Measurements from ENCODE around the gene SHOC2. TPM values are rescaled to one million over a fixed set of nuclear protein-coding genes. Genes with fewer than 3 reads are reported as not detected.
A peak's percentile ranks its signal among the peaks of the same experiment; 100 is the strongest.

SHOC2 gene
- total RNA-seq, 1 experiment from 2014 or later: 30.8 TPM

GRCh38 chr10:110944792-110945396, 25.5 kb downstream of the SHOC2 start:
- Histone ChIP-seq H3K27ac (ENCODE audit: low read length) (no peak overlapping the region), H3K9me3 (ENCODE audit: low read length) (no peaks in the 10 kb centered on the region), H3K36me3 (ENCODE audit: insufficient read depth, low read length) (no peaks in the 10 kb centered on the region; the same call in 1 of the 2 replicates), H3K4me3 (ENCODE audit: low read length) (no peak overlapping the region), H3K79me2 (ENCODE audit: low read length) (peaks cover 25% of the 10 kb centered on the region), H4K20me1 (ENCODE audit: insufficient read depth, low read depth, low read length) (peaks cover 82% of the 10 kb centered on the region), H3K9me2 (replicated peaks; ENCODE audit: insufficient read depth, low read length) (no peaks in the 10 kb centered on the region), H3K4me2 (ENCODE audit: low read depth, low read length, poor library complexity, severe bottlenecking) (peak overlapping the region; percentile 13), H3K27me3 (ENCODE audit: low read length) (no peaks in the 10 kb centered on the region), H2AFZ (ENCODE audit: low read length) (no peak overlapping the region), H3K9ac (ENCODE audit: low read length) (no peak overlapping the region), H3K4me1 (ENCODE audit: low read length) (peaks cover 13% of the 10 kb centered on the region)
- peak; percentile 64 for DNase-seq

- Histone ChIP-seq H3K79me2 (ENCODE audit: low read length) (peaks cover 22% of the 10 kb centered on the region), H4K20me1 (ENCODE audit: insufficient read depth, low read depth, low read length) (peaks cover 78% of the 10 kb centered on the region), H3K9ac (ENCODE audit: low read length) (no peak overlapping the region), H3K4me1 (ENCODE audit: low read length) (peaks cover 13% of the 10 kb centered on the region), H3K36me3 (ENCODE audit: insufficient read depth, low read length) (no peaks in the 10 kb centered on the region; the same call in 1 of the 2 replicates), H3K9me2 (replicated peaks; ENCODE audit: insufficient read depth, low read length) (no peaks in the 10 kb centered on the region), H3K4me2 (ENCODE audit: low read depth, low read length, poor library complexity, severe bottlenecking) (no peak overlapping the region), H3K27ac (ENCODE audit: low read length) (no peak overlapping the region), H3K4me3 (ENCODE audit: low read length) (no peak overlapping the region), H2AFZ (ENCODE audit: low read length) (no peak overlapping the region), H3K27me3 (ENCODE audit: low read length) (no peaks in the 10 kb centered on the region), H3K9me3 (ENCODE audit: low read length) (no peaks in the 10 kb centered on the region)
- DNase-seq: no peak
Measured at GRCh38 chr10:110946496-110946895, 27.1 kb downstream of the SHOC2 start.

- Histone ChIP-seq H3K4me2 (ENCODE audit: low read depth, low read length, poor library complexity, severe bottlenecking) (no peak overlapping the region), H3K79me2 (ENCODE audit: low read length) (peaks cover 22% of the 10 kb centered on the region), H3K27ac (ENCODE audit: low read length) (no peak overlapping the region), H3K9ac (ENCODE audit: low read length) (no peak overlapping the region), H2AFZ (ENCODE audit: low read length) (no peak overlapping the region), H3K36me3 (ENCODE audit: insufficient read depth, low read length) (no peaks in the 10 kb centered on the region; the same call in 1 of the 2 replicates), H3K9me2 (replicated peaks; ENCODE audit: insufficient read depth, low read length) (no peaks in the 10 kb centered on the region), H3K27me3 (ENCODE audit: low read length) (no peaks in the 10 kb centered on the region), H3K4me1 (ENCODE audit: low read length) (peaks cover 13% of the 10 kb centered on the region), H3K9me3 (ENCODE audit: low read length) (no peaks in the 10 kb centered on the region), H4K20me1 (ENCODE audit: insufficient read depth, low read depth, low read length) (peaks cover 79% of the 10 kb centered on the region), H3K4me3 (ENCODE audit: low read length) (no peak overlapping the region)
- DNase-seq: no peak
Measured at GRCh38 chr10:110947061-110947595, 27.7 kb downstream of the SHOC2 start.

GRCh38 chr10:110951381-110951780, 32.0 kb downstream of the SHOC2 start:
- Histone ChIP-seq H3K27ac (ENCODE audit: low read length) (no peak overlapping the region), H2AFZ (ENCODE audit: low read length) (no peak overlapping the region), H3K4me2 (ENCODE audit: low read depth, low read length, poor library complexity, severe bottlenecking) (no peak overlapping the region), H4K20me1 (ENCODE audit: insufficient read depth, low read depth, low read length) (peaks cover 64% of the 10 kb centered on the region), H3K9ac (ENCODE audit: low read length) (no peak overlapping the region), H3K4me1 (ENCODE audit: low read length) (no peaks in the 10 kb centered on the region), H3K79me2 (ENCODE audit: low read length) (no peaks in the 10 kb centered on the region; the same call in 1 of the 2 replicates), H3K4me3 (ENCODE audit: low read length) (no peak overlapping the region), H3K9me3 (ENCODE audit: low read length) (no peaks in the 10 kb centered on the region), H3K9me2 (replicated peaks; ENCODE audit: insufficient read depth, low read length) (no peaks in the 10 kb centered on the region), H3K27me3 (ENCODE audit: low read length) (no peaks in the 10 kb centered on the region), H3K36me3 (ENCODE audit: insufficient read depth, low read length) (no peaks in the 10 kb centered on the region)
- no peak for DNase-seq

- Histone ChIP-seq H3K27ac (ENCODE audit: low read length) (no peak overlapping the region), H3K9ac (ENCODE audit: low read length) (no peak overlapping the region), H2AFZ (ENCODE audit: low read length) (no peak overlapping the region), H3K4me2 (ENCODE audit: low read depth, low read length, poor library complexity, severe bottlenecking) (no peak overlapping the region), H3K9me2 (replicated peaks; ENCODE audit: insufficient read depth, low read length) (no peaks in the 10 kb centered on the region), H3K9me3 (ENCODE audit: low read length) (no peaks in the 10 kb centered on the region), H3K4me1 (ENCODE audit: low read length) (peaks cover 18% of the 10 kb centered on the region), H4K20me1 (ENCODE audit: insufficient read depth, low read depth, low read length) (peaks cover 70% of the 10 kb centered on the region), H3K36me3 (ENCODE audit: insufficient read depth, low read length) (no peaks in the 10 kb centered on the region; the same call in 1 of the 2 replicates), H3K27me3 (ENCODE audit: low read length) (no peaks in the 10 kb centered on the region), H3K79me2 (ENCODE audit: low read length) (peaks cover 33% of the 10 kb centered on the region), H3K4me3 (ENCODE audit: low read length) (no peak overlapping the region)
- no peak for DNase-seq
Measured at GRCh38 chr10:110957606-110958005, 38.2 kb downstream of the SHOC2 start.

- no peaks in the 10 kb centered on the region for H3K9me3 ChIP-seq (ENCODE audit: low read length)
- H2AFZ ChIP-seq (ENCODE audit: low read length): no peak overlapping the region
- peaks cover 67% of the 10 kb centered on the region for H4K20me1 ChIP-seq (ENCODE audit: insufficient read depth, low read depth, low read length)
- no peak for DNase-seq
- peaks cover 18% of the 10 kb centered on the region for H3K4me1 ChIP-seq (ENCODE audit: low read length)
- H3K9me2 ChIP-seq (replicated peaks; ENCODE audit: insufficient read depth, low read length): no peaks in the 10 kb centered on the region
- H3K27ac ChIP-seq (ENCODE audit: low read length): no peak overlapping the region
- no peak overlapping the region for H3K9ac ChIP-seq (ENCODE audit: low read length)
- H3K4me3 ChIP-seq (ENCODE audit: low read length): no peak overlapping the region
- peaks cover 41% of the 10 kb centered on the region for H3K79me2 ChIP-seq (ENCODE audit: low read length)
- H3K27me3 ChIP-seq (ENCODE audit: low read length): no peaks in the 10 kb centered on the region
- no peak overlapping the region for H3K4me2 ChIP-seq (ENCODE audit: low read depth, low read length, poor library complexity, severe bottlenecking)
- no peaks in the 10 kb centered on the region; the same call in 1 of the 2 replicates for H3K36me3 ChIP-seq (ENCODE audit: insufficient read depth, low read length)
Measured at GRCh38 chr10:110959379-110960332, 40.3 kb downstream of the SHOC2 start.

GRCh38 chr10:110960333-110960712, 40.9 kb downstream of the SHOC2 start:
- Histone ChIP-seq H3K79me2 (ENCODE audit: low read length) (peaks cover 41% of the 10 kb centered on the region), H3K9me3 (ENCODE audit: low read length) (no peaks in the 10 kb centered on the region), H3K4me3 (ENCODE audit: low read length) (no peak overlapping the region), H3K4me2 (ENCODE audit: low read depth, low read length, poor library complexity, severe bottlenecking) (no peak overlapping the region), H2AFZ (ENCODE audit: low read length) (no peak overlapping the region), H3K27ac (ENCODE audit: low read length) (no peak overlapping the region), H3K36me3 (ENCODE audit: insufficient read depth, low read length) (no peaks in the 10 kb centered on the region; the same call in 1 of the 2 replicates), H3K27me3 (ENCODE audit: low read length) (no peaks in the 10 kb centered on the region), H3K9me2 (replicated peaks; ENCODE audit: insufficient read depth, low read length) (no peaks in the 10 kb centered on the region), H3K9ac (ENCODE audit: low read length) (no peak overlapping the region), H4K20me1 (ENCODE audit: insufficient read depth, low read depth, low read length) (peaks cover 61% of the 10 kb centered on the region), H3K4me1 (ENCODE audit: low read length) (peaks cover 18% of the 10 kb centered on the region)
- DNase-seq: no peak

GRCh38 chr10:110962443-110962842, 43.0 kb downstream of the SHOC2 start:
- no peak overlapping the region for H3K4me2 ChIP-seq (ENCODE audit: low read depth, low read length, poor library complexity, severe bottlenecking)
- H4K20me1 ChIP-seq (ENCODE audit: insufficient read depth, low read depth, low read length): peaks cover 47% of the 10 kb centered on the region
- peaks cover 40% of the 10 kb centered on the region for H3K79me2 ChIP-seq (ENCODE audit: low read length)
- H3K9ac ChIP-seq (ENCODE audit: low read length): no peak overlapping the region
- no peak for DNase-seq
- no peak overlapping the region for H2AFZ ChIP-seq (ENCODE audit: low read length)
- H3K27ac ChIP-seq (ENCODE audit: low read length): no peak overlapping the region
- H3K27me3 ChIP-seq (ENCODE audit: low read length): no peaks in the 10 kb centered on the region
- no peaks in the 10 kb centered on the region for H3K9me2 ChIP-seq (replicated peaks; ENCODE audit: insufficient read depth, low read length)
- H3K9me3 ChIP-seq (ENCODE audit: low read length): no peaks in the 10 kb centered on the region
- peaks cover 18% of the 10 kb centered on the region for H3K4me1 ChIP-seq (ENCODE audit: low read length)
- H3K4me3 ChIP-seq (ENCODE audit: low read length): no peak overlapping the region
- H3K36me3 ChIP-seq (ENCODE audit: insufficient read depth, low read length): no peaks in the 10 kb centered on the region; the same call in 1 of the 2 replicates

All from Karpas-422 (cell line).